Brain microvascular endothelial cell (primary cell): Measurements from ENCODE around the gene IL12RB2.
"Not testable (repeated sequence)": the region's sequence is repeated elsewhere in the genome, so short reads cannot be mapped to it uniquely, and the experiment has no call there.

ENCODE experiments used
- DNase-seq: peaks from one replicate; pipeline ENCODE4 v3.0.0-alpha.2; 2020
- H3K27ac ChIP-seq: fragments of 250-450 bp; sonication (Bioruptor Pico); 2 replicates; pipeline ENCODE4 v1.5.1; 2020; ENCODE audit warnings: mild to moderate bottlenecking, moderate library complexity
- H3K27me3 ChIP-seq: fragments of 250-450 bp; sonication (Bioruptor Pico); replicated peaks from 2 replicates; pipeline ENCODE4 v1.5.1; 2020; ENCODE audit warnings: mild to moderate bottlenecking
- H3K36me3 ChIP-seq: fragments of 250-450 bp; sonication (Bioruptor Pico); replicated peaks from 2 replicates; pipeline ENCODE4 v1.5.1; 2020; ENCODE audit warnings: mild to moderate bottlenecking
- H3K4me3 ChIP-seq: 2 replicates; pipeline ENCODE4 v1.5.1; 2011; ENCODE audit warnings: low read depth, mild to moderate bottlenecking, control low read depth, low read length, moderate library complexity
- in situ Hi-C: cut with HindIII; loops from 2 replicates; pipeline ENCODE4 v1.10.0; 2017; ENCODE audit warnings: low sequenced_read_pairs, low pct_ligation_motif_present
- TF ChIP-seq, protein P1 (sequence below): IDR thresholded peaks from 2 replicates; pipeline ENCODE4 v1.5.1; 2011; ENCODE audit warnings: low read depth, mild to moderate bottlenecking, moderate library complexity, low read length, control low read depth, inconsistent platforms; ENCODE audit errors: missing control alignments

Gene IL12RB2

DNA sequence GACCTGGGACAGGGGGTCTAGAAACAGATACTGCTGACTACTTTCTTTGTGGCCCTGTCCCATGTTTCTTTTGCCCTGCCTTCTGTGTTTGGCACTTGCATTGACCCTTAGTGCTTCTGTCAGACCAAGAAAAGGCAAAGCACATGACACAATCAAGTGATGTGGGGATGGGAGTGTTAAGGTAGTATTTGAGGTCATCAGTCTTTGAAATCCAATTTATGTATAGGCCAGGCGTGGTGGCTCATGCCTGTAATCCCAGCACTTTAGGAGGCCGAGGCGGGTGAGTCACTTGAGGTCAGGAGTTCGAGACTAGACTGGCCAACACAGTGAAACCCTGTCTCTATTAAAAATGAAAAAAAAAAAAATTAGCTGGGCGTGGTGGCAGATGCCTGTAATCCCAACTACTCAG lies 96.5 kb downstream of the IL12RB2 start:
- in situ Hi-C loops, result no loop called here
- TF ChIP-seq, protein P1, sequence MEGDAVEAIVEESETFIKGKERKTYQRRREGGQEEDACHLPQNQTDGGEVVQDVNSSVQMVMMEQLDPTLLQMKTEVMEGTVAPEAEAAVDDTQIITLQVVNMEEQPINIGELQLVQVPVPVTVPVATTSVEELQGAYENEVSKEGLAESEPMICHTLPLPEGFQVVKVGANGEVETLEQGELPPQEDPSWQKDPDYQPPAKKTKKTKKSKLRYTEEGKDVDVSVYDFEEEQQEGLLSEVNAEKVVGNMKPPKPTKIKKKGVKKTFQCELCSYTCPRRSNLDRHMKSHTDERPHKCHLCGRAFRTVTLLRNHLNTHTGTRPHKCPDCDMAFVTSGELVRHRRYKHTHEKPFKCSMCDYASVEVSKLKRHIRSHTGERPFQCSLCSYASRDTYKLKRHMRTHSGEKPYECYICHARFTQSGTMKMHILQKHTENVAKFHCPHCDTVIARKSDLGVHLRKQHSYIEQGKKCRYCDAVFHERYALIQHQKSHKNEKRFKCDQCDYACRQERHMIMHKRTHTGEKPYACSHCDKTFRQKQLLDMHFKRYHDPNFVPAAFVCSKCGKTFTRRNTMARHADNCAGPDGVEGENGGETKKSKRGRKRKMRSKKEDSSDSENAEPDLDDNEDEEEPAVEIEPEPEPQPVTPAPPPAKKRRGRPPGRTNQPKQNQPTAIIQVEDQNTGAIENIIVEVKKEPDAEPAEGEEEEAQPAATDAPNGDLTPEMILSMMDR, result no peak
- Histone ChIP-seq H3K36me3 (peaks cover 2% of the 10 kb centered on the region), H3K27ac (no peak overlapping the region), H3K27me3 (no peaks in the 10 kb centered on the region), H3K4me3 (no peak overlapping the region)
- DNase-seq, result peak; percentile 70

DNA sequence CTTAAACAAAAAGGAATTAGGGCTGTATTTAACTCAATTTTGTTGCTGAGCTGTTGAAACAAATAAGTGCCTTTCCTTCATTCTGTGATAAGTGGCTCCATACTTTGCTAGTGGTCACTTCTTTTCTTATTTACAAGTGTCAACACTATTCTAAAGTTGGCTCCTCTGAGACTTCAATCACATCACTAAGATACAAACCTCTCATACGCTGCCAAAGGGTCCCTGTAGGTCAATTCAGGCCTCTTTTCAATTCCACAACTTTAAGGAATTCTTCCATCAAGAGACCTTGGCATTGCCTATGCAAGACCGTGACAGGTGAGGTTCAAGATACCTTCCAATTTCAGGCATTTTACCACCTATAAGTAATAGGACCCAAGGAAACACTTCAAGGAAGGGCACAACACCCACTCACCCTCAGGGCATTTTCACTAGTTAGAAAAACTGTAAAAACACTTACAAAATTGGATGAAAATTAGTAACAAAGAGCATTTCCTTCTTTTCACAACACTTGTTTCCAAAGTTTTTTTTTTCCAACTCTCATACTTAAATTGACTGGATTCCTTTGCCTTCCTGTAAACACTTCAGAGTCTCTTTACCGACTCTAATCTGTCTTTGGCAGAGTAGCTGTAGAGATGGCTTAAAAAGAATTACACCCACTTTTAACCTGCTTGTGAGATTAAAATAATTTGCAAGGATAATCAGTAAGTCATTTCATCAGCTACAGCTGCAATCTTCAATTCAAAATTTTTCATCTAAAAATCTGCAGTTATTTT lies 98.0 kb downstream of the IL12RB2 start:
- Histone ChIP-seq H3K27ac (no peak overlapping the region), H3K27me3 (no peaks in the 10 kb centered on the region), H3K36me3 (peaks cover 14% of the 10 kb centered on the region), H3K4me3 (no peak overlapping the region)
- TF ChIP-seq, protein P1, result no peak
- in situ Hi-C loops, result no loop called here
- no peak for DNase-seq

- TF ChIP-seq, protein P1, result no peak
- Histone ChIP-seq H3K36me3 (peaks cover 26% of the 10 kb centered on the region), H3K27me3 (no peaks in the 10 kb centered on the region), H3K4me3 (no peak overlapping the region), H3K27ac (no peak overlapping the region)
- no peak for DNase-seq
- in situ Hi-C loops, result no loop called here
Measured at GRCh38 chr1:67407498-67407897, 99.8 kb downstream of the IL12RB2 start.

GRCh38 chr1:67408148-67408547 lies 100.5 kb downstream of the IL12RB2 start:
- in situ Hi-C loops, result no loop called here
- no peak overlapping the region for H3K27ac ChIP-seq
- TF ChIP-seq, protein P1, result no peak
- no peaks in the 10 kb centered on the region for H3K27me3 ChIP-seq
- no peak overlapping the region for H3K4me3 ChIP-seq
- H3K36me3 ChIP-seq, result peaks cover 28% of the 10 kb centered on the region
- no peak for DNase-seq

- H3K36me3 ChIP-seq, result peaks cover 65% of the 10 kb centered on the region
- in situ Hi-C loops, H3K27me3 ChIP-seq, DNase-seq, H3K27ac ChIP-seq, H3K4me3 ChIP-seq: not testable (repeated sequence)
Measured at GRCh38 chr1:67413101-67413500, 105.4 kb downstream of the IL12RB2 start.

GRCh38 chr1:67414574-67414973 lies 106.9 kb downstream of the IL12RB2 start:
- H3K27ac ChIP-seq, result no peak overlapping the region
- TF ChIP-seq, protein P1, result no peak
- H3K27me3 ChIP-seq, result no peaks in the 10 kb centered on the region
- in situ Hi-C loops, result no loop called here
- no peak overlapping the region for H3K4me3 ChIP-seq
- peaks cover 77% of the 10 kb centered on the region for H3K36me3 ChIP-seq
- no peak for DNase-seq
